Peyer's patch (tissue), 4 donors: ENCODE measurements around the gene MS4A7. TPM values are rescaled to one million over a fixed set of nuclear protein-coding genes. Genes with fewer than 3 reads are reported as not detected.

Experiments
- DNase-seq, 3 donors: peaks; one replicate each; pipeline ENCODE4 v3.0.0-alpha.2; 2017 to 2019
- H3K27ac ChIP-seq, 4 donors: fragments of 200-600 bp; sonication (generic); one replicate each; pipeline ENCODE4 v1.5.1; 2016 to 2019
- H3K27me3 ChIP-seq, 2 donors: fragments of 200-600 bp; sonication (generic); one replicate each; pipeline ENCODE4 v1.5.1; 2019
- H3K36me3 ChIP-seq, 3 donors: fragments of 200-600 bp; sonication (generic); one replicate each; pipeline ENCODE4 v1.5.1; 2016 to 2019
- H3K4me1 ChIP-seq, 4 donors: fragments of 200-600 bp; sonication (generic); one replicate each; pipeline ENCODE4 v1.5.1; 2016 to 2019
- H3K4me3 ChIP-seq, 4 donors: fragments of 200-600 bp; sonication (generic); 1 replicate in 3 of 4; 2 replicates in 1 of 4; pipeline ENCODE4 v1.5.1; 2016 to 2019; ENCODE audit warnings: mild to moderate bottlenecking in 1 of 4
- H3K9me3 ChIP-seq, 4 donors: fragments of 200-600 bp; sonication (generic); one replicate each; pipeline ENCODE4 v1.5.1; 2016 to 2019; ENCODE audit warnings: mild to moderate bottlenecking in 1 of 4
- POLR2A ChIP-seq, 2 donors: fragments of 450-650 bp; IDR thresholded peaks; one replicate each; pipeline ENCODE4 v1.5.1; 2017; ENCODE audit warnings: antibody characterized with exemption in 2 of 2, mild to moderate bottlenecking in 2 of 2, moderate library complexity in 2 of 2
- total RNA-seq, 4 donors: library from RNA; depleted of rRNA; stranded (reverse); fragments of >200 nt; gene quantifications; one replicate each; pipeline ENCODE4 v1.1.0, GENCODE V29; 2016
- TF ChIP-seq, protein P1 (sequence below), 6 experiments: fragments of 450-650 bp in 4 of 6; fragments of 200-600 bp in 2 of 6; sonication (generic) in 1 of 6; IDR thresholded peaks; one replicate each; pipeline ENCODE4 v1.5.1; 2017 to 2019; ENCODE audit warnings: antibody characterized with exemption in 6 of 6, mild to moderate bottlenecking in 3 of 6, moderate library complexity in 1 of 6

Gene MS4A7
- total RNA-seq, 4 donors from 2014 or later: 5.0 to 52.0 (median 14.9) TPM

DNA sequence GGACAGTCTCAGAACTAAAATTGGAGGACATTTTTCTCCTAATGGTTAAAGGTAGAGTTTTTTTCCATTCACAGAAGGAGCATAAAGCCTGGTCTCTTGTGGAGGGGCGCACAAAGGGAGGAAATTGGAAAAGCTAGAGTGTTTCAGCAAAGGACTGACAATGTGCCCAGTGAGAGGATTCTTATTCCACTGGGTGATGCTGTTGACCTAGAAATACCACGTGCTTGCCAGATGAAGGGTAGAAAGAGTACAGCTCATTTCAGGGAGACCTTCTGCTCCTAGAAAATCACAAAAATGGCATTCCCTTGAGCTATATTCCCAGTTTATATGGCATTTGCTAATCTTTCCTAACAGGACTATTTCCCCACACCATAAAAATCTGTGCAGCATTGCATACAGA is 30.2 kb upstream of the MS4A7 start:
- no peak overlapping the region for H3K27ac ChIP-seq
- no peaks in the 10 kb centered on the region for H3K36me3 ChIP-seq
- DNase-seq: no peak
- H3K4me3 ChIP-seq: no peak overlapping the region
- H3K27me3 ChIP-seq: no peaks in the 10 kb centered on the region
- no peaks in the 10 kb centered on the region for H3K4me1 ChIP-seq
- H3K9me3 ChIP-seq: no peaks in the 10 kb centered on the region
- TF ChIP-seq, protein P1, sequence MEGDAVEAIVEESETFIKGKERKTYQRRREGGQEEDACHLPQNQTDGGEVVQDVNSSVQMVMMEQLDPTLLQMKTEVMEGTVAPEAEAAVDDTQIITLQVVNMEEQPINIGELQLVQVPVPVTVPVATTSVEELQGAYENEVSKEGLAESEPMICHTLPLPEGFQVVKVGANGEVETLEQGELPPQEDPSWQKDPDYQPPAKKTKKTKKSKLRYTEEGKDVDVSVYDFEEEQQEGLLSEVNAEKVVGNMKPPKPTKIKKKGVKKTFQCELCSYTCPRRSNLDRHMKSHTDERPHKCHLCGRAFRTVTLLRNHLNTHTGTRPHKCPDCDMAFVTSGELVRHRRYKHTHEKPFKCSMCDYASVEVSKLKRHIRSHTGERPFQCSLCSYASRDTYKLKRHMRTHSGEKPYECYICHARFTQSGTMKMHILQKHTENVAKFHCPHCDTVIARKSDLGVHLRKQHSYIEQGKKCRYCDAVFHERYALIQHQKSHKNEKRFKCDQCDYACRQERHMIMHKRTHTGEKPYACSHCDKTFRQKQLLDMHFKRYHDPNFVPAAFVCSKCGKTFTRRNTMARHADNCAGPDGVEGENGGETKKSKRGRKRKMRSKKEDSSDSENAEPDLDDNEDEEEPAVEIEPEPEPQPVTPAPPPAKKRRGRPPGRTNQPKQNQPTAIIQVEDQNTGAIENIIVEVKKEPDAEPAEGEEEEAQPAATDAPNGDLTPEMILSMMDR (IDR thresholded peaks at IDR 0.05): no peak

DNA sequence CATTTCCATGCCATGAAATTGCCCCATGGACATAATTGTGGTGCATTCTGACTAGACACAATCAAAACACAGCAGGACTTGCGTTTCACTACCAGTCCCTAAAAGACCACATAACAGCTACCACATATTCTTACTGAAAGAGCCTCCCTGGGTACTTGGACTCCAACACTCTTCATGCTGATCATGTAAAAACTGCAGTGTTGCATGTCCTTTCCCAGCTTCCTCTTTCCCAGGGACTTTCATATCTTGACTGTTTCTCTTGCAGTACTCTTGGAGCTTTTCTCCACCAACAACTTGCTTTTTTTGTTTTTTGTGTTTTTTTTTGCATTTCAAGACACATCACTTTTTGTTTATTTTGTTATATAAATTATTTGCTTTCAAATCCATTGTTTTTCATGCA is 28.3 kb upstream of the MS4A7 start:
- H3K9me3 ChIP-seq: no peaks in the 10 kb centered on the region
- TF ChIP-seq, protein P1 (IDR thresholded peaks at IDR 0.05): no peak
- no peak for TF ChIP-seq POLR2A (IDR thresholded peaks at IDR 0.05)
- no peaks in the 10 kb centered on the region for H3K27me3 ChIP-seq
- no peaks in the 10 kb centered on the region for H3K36me3 ChIP-seq
- no peaks in the 10 kb centered on the region for H3K4me1 ChIP-seq
- no peak for DNase-seq
- H3K27ac ChIP-seq: no peak overlapping the region
- H3K4me3 ChIP-seq: no peak overlapping the region

DNA sequence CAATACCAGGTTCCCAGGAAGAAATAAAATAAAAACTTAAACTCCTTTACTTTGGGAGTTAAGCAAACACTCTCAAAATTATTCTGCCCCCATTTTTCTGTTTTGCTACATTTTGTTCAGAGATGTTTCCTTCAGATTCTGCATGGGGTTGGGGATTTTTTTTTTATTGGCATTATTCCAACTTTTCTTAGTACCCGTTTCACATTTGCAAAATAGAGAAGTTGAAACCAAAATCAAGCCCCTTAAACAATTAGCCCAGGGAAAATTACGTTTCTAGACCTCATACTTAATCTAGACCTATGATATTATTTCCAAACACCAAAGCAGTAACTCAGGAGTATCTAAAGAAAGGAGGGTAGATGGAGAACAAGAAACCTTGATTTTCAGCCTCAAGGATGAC is 20.6 kb upstream of the MS4A7 start:
- no peak for DNase-seq
- no peak overlapping the region for H3K27ac ChIP-seq
- no peak overlapping the region for H3K4me3 ChIP-seq
- H3K4me1 ChIP-seq: no peaks in the 10 kb centered on the region
- H3K27me3 ChIP-seq: no peaks in the 10 kb centered on the region
- no peaks in the 10 kb centered on the region for H3K36me3 ChIP-seq
- H3K9me3 ChIP-seq: no peaks in the 10 kb centered on the region
- no peak for TF ChIP-seq POLR2A (IDR thresholded peaks at IDR 0.05)
- TF ChIP-seq, protein P1 (IDR thresholded peaks at IDR 0.05): no peak

DNA sequence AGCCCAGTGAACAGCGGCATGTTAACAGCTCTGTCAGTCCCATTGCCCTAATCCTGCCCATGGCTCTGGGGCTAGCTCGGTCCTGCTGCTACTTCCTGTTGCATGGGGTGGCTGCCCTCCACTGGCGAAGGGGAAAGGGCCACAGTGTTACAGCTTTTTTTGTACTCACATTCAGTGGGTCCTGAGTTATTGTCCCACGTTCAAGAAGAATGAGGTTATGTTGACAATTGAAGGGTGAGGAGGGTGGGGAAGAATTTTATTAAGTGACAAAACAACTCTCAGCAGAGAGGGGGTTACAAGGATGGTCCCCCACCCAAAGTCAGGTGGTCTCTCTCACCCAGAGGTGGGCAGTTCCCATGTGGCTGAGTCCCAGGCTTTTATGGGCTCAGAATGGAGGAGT is 17.7 kb upstream of the MS4A7 start:
- H3K4me3 ChIP-seq: no peak overlapping the region
- no peaks in the 10 kb centered on the region for H3K27me3 ChIP-seq
- DNase-seq: no peak
- H3K4me1 ChIP-seq: no peaks in the 10 kb centered on the region
- H3K36me3 ChIP-seq: no peaks in the 10 kb centered on the region
- H3K27ac ChIP-seq: no peak overlapping the region
- TF ChIP-seq POLR2A (IDR thresholded peaks at IDR 0.05): no peak
- TF ChIP-seq, protein P1 (IDR thresholded peaks at IDR 0.05): no peak
- no peaks in the 10 kb centered on the region for H3K9me3 ChIP-seq

DNA sequence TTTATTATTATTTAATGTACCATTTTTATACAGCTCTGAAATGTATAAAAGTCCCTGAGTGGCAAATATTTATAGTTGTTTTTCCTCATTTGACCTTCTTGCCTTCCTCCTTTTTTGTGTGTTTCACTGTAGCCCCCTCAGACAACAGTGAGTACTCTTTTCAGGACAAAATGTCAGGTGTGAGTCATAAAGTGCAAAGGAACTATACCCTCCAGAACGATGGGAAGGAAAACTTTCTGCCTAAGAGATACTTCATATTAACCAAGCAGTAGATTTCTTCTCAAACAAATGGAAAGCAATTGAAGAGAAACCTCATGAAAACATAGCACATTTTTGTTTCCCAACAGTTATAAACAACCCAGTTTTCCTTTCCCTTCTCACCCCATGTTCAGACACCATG is 16.1 kb upstream of the MS4A7 start:
- Histone ChIP-seq H3K27me3 (no peaks in the 10 kb centered on the region), H3K4me1 (no peaks in the 10 kb centered on the region), H3K9me3 (no peaks in the 10 kb centered on the region), H3K36me3 (no peaks in the 10 kb centered on the region), H3K27ac (no peak overlapping the region), H3K4me3 (no peak overlapping the region)
- no peak for DNase-seq
- TF ChIP-seq, protein P1 (IDR thresholded peaks at IDR 0.05): no peak
- TF ChIP-seq POLR2A (IDR thresholded peaks at IDR 0.05): no peak
